Measurements from ENCODE around the gene PEX14. TPM values are rescaled to one million over a fixed set of nuclear protein-coding genes. Genes with fewer than 3 reads are reported as not detected.

Gene PEX14
- total and polyA plus RNA-seq, 2 donors (not counting 3 experiments of a cell fraction or from before 2014, with no cell fraction given) = 19.5 to 26.5 TPM

DNA sequence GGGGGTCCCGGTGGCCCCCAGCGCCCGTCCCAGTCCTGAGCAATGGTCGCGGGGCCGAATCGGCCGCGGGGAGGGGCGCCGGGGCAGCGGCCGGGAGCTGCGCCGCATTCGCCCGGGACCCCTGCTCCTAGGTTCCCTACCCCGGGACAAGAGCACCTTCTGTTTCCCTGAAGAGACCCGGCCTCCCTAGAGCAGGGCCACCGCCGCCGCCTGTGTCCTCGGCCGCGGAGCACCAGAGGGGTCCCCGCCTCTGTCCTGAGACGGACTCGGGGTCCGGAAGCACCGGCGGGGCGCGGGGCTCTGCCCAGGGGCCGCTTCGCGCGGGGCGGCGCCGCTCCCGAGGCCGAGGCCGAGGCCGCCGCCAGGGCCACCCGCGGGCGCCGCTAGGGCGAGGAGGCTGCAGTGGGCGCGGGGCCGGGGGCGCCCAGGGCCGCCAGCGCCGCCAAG is 163.8 kb downstream of the PEX14 start:
- Histone ChIP-seq H3K79me2 (ENCODE audit: control insufficient read depth, insufficient read depth, low read length) (no peaks in the 10 kb centered on the region), H3K27me3 (ENCODE audit: control insufficient read depth in 2 of 2, insufficient read depth in 2 of 2, low read length in 2 of 2) (peaks cover 0 to 9% of the 10 kb centered on the region in 2 experiments), H3K9ac (replicated peaks; ENCODE audit: extremely low read depth, insufficient read depth, low read length) (peak overlapping the region; percentile 2), H3K4me2 (ENCODE audit: insufficient read depth, low read length) (peak overlapping the region; percentile 29), H3K36me3 (ENCODE audit: control insufficient read depth in 2 of 2, extremely low read depth in 1 of 2, insufficient read depth in 2 of 2, low read length in 2 of 2) (no peaks in the 10 kb centered on the region), H3K4me3 (replicated peaks in 1 of 3; ENCODE audit: insufficient read depth in 1 of 3, low read depth in 1 of 3, low read length in 3 of 3) (peak overlapping the region; percentile 16 to 27 (median 24)), H3K27ac (ENCODE audit: insufficient read depth, low read depth, low read length) (no peak overlapping the region), H3K4me1 (ENCODE audit: control insufficient read depth, extremely low read depth, insufficient read depth, low read length) (peaks cover 7% of the 10 kb centered on the region), H3K9me3 (replicated peaks; ENCODE audit: control insufficient read depth, insufficient read depth, low read length) (no peaks in the 10 kb centered on the region), H4K20me1 (replicated peaks; ENCODE audit: control insufficient read depth, extremely low read depth, insufficient read depth, low read length) (no peaks in the 10 kb centered on the region), H2AFZ (ENCODE audit: low read depth, low read length) (peak overlapping the region; percentile 79), H3K9me1 (replicated peaks; ENCODE audit: control insufficient read depth, extremely low read depth, insufficient read depth, low read length) (no peaks in the 10 kb centered on the region)
- dilution Hi-C loops (cut with MboI; ENCODE audit: extremely low pct_ligation_motif_present, low sequenced_read_pairs) (no loop called here), intact Hi-C loops (cut with micrococcal nuclease) (loop anchor here (2.0 to 10.0 kb wide), 3 partner anchors 110 to 226 kb away; no protein-coding TSS in a partner anchor)
- TF ChIP-seq EZH2 (IDR thresholded peaks at IDR 0.05; ENCODE audit: borderline replicate concordance, low read depth, low read length, severe bottlenecking) (peak; percentile 78), FOS (IDR thresholded peaks at IDR 0.05; ENCODE audit: borderline replicate concordance, insufficient read depth, low read length) (no peak), JUN (IDR thresholded peaks at IDR 0.05; ENCODE audit: borderline replicate concordance, insufficient read depth, insufficient read length, low read depth) (no peak)
- POLR2A ChIA-PET = no interaction called here
- no TSS peak for BruUV-seq (replicated peaks)
- DNase-seq (ENCODE audit: low read depth, low spot score) (no peak), FAIRE-seq (no peak)
- CTCF ChIA-PET = interaction anchor here (1.3 to 1.8 kb wide), 3 partner anchors 8 to 131 kb away, joined by 4 to 6 read pairs (median 4); no protein-coding TSS in a partner anchor

DNA sequence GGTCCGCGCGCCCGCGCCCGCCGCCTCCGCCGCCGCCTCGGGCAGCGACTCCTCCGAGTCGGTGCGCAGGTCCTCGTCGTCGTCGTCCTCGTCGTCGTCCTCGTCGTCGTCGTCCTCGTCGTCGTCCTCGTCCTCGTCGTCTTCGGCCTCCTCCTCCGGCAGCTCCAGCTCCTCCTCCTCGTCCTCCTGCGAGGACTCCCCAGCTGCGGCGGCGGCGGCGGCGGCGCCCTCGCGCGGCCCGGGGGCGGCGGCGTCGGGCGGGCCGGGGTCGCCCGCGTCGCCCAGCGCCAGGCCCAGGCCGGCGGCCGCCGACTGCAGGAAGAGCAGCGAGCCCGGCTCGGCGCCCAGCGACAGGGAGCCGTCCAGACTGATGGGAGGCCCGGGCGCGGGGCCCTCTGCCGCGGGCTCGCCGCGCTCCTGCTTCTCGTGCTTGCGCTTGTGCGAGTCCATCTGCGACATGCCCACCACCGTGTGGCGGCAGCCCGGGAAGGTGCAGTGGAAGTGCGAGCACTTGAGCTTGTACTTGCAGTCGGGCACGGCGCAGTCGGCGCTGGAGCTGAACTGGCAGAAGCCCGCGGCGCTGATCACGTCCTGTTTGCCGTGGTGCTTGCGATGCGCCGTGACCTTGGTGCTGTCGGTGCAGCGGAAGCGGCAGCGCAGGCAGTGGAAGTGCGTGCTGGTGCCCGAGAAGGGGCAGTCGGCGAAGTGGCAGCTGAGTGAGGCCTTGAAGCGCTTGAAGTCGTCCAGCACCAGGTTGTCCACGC is 164.4 kb downstream of the PEX14 start:
- TF ChIP-seq EZH2 (IDR thresholded peaks at IDR 0.05; ENCODE audit: borderline replicate concordance, low read depth, low read length, severe bottlenecking) (peak; percentile 13), POLR2AphosphoS5 (IDR thresholded peaks at IDR 0.05; ENCODE audit: insufficient read depth, low read depth, low read length) (no peak)
- no peaks in the 10 kb centered on the region for H3K9me3 ChIP-seq (replicated peaks; ENCODE audit: control insufficient read depth, insufficient read depth, low read length)
- dilution Hi-C loops (cut with MboI; ENCODE audit: extremely low pct_ligation_motif_present, low sequenced_read_pairs) = no loop called here
- H3K36me3 ChIP-seq (ENCODE audit: control insufficient read depth in 2 of 2, extremely low read depth in 1 of 2, insufficient read depth in 2 of 2, low read length in 2 of 2) = no peaks in the 10 kb centered on the region
- FAIRE-seq (no peak), DNase-seq (ENCODE audit: low read depth, low spot score) (no peak)
- peak overlapping the region; percentile 38 for H2AFZ ChIP-seq (ENCODE audit: low read depth, low read length)
- H3K9ac ChIP-seq (replicated peaks; ENCODE audit: extremely low read depth, insufficient read depth, low read length) = no peak overlapping the region
- H3K79me2 ChIP-seq (ENCODE audit: control insufficient read depth, insufficient read depth, low read length) = no peaks in the 10 kb centered on the region
- ChIA-PET CTCF (interaction anchor here (0.6 to 1.8 kb wide), 4 partner anchors 9 to 132 kb away, joined by 3 to 6 read pairs (median 4); no protein-coding TSS in a partner anchor), POLR2A (no interaction called here)
- BruUV-seq (replicated peaks) = no TSS peak
- peaks cover 0 to 9% of the 10 kb centered on the region in 2 experiments for H3K27me3 ChIP-seq (ENCODE audit: control insufficient read depth in 2 of 2, insufficient read depth in 2 of 2, low read length in 2 of 2)
- no peaks in the 10 kb centered on the region for H3K9me1 ChIP-seq (replicated peaks; ENCODE audit: control insufficient read depth, extremely low read depth, insufficient read depth, low read length)
- H3K4me1 ChIP-seq (ENCODE audit: control insufficient read depth, extremely low read depth, insufficient read depth, low read length) = peaks cover 7% of the 10 kb centered on the region
- H3K4me3 ChIP-seq (replicated peaks in 1 of 3; ENCODE audit: insufficient read depth in 1 of 3, low read depth in 1 of 3, low read length in 3 of 3) = no peak overlapping the region
- H3K27ac ChIP-seq (ENCODE audit: insufficient read depth, low read depth, low read length) = no peak overlapping the region
- no peaks in the 10 kb centered on the region for H4K20me1 ChIP-seq (replicated peaks; ENCODE audit: control insufficient read depth, extremely low read depth, insufficient read depth, low read length)
- intact Hi-C loops (cut with micrococcal nuclease) = loop anchor here (2.0 to 10.0 kb wide), 3 partner anchors 110 to 226 kb away; no protein-coding TSS in a partner anchor
- no peak overlapping the region for H3K4me2 ChIP-seq (ENCODE audit: insufficient read depth, low read length)

Data from endothelial cell of umbilical vein (primary cell).